ENCODE results near the gene MARCHF2. TPM values are rescaled to one million over a fixed set of nuclear protein-coding genes. Genes with fewer than 3 reads are reported as not detected.

The MARCHF2 gene
- total RNA-seq, 1 donor from 2014 or later = 42.5 TPM

DNA sequence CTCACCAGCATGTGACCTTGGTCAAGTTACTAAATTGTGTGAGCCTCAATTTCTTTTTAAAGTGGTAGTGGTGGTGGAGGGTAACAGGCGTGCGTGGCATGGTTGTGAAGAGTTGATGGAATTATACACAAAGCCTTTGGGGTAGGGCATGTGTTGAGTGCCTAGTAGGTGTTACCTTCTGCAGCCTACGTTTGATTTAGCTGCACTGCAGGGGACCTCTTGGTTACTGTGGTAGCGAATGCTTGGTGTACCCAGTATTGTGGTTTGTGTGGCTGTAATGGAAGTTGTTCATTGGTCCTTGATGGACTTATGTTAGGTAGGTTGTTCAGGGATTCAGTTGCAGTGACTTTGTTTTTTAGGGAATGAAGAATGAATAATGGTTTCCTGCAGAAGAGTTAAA lies 64.8 kb downstream of the MARCHF2 start:
- Mint-ChIP-seq H3K27me3 (ENCODE audit: low read depth) (no peaks in the 10 kb centered on the region), H3K4me3 (ENCODE audit: unreplicated experiment) (no peak overlapping the region), H3K36me3 (ENCODE audit: low read depth) (peaks cover 24% of the 10 kb centered on the region), H3K27ac (ENCODE audit: unreplicated experiment) (peak overlapping the region; percentile 38), H3K4me1 (ENCODE audit: low read depth) (peaks cover 19% of the 10 kb centered on the region), H3K9me3 (ENCODE audit: low read depth) (no peaks in the 10 kb centered on the region)
- TF ChIP-seq, protein P1, sequence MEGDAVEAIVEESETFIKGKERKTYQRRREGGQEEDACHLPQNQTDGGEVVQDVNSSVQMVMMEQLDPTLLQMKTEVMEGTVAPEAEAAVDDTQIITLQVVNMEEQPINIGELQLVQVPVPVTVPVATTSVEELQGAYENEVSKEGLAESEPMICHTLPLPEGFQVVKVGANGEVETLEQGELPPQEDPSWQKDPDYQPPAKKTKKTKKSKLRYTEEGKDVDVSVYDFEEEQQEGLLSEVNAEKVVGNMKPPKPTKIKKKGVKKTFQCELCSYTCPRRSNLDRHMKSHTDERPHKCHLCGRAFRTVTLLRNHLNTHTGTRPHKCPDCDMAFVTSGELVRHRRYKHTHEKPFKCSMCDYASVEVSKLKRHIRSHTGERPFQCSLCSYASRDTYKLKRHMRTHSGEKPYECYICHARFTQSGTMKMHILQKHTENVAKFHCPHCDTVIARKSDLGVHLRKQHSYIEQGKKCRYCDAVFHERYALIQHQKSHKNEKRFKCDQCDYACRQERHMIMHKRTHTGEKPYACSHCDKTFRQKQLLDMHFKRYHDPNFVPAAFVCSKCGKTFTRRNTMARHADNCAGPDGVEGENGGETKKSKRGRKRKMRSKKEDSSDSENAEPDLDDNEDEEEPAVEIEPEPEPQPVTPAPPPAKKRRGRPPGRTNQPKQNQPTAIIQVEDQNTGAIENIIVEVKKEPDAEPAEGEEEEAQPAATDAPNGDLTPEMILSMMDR (IDR thresholded peaks at IDR 0.05) = no peak
- DNase-seq (ENCODE audit: low spot score) = peak; percentile 5

DNA sequence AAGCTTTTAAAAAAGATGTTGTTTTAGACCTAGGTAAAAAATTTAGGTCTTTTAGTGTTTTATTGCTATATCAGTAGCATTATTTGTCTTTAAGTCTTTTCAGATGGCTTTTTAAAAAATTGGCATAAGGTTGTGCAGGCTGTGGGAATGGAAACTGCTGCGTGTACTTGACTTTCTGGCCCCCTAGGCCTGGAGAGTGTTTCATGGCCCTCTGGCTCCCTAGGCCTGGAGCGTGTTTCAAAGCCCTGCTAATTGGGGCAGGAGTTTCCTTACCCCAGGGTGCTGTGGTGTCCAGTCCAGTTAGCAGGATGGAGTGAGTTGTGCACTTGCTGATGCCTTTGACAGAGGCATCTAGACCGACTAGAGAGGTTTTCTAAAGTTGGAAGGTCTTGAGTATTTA lies 65.5 kb downstream of the MARCHF2 start:
- no peaks in the 10 kb centered on the region for H3K27me3 Mint-ChIP-seq (ENCODE audit: low read depth)
- TF ChIP-seq, protein P1 (IDR thresholded peaks at IDR 0.05) = no peak
- H3K27ac Mint-ChIP-seq (ENCODE audit: unreplicated experiment) = no peak overlapping the region
- H3K4me1 Mint-ChIP-seq (ENCODE audit: low read depth) = peaks cover 21% of the 10 kb centered on the region
- DNase-seq (ENCODE audit: low spot score) = peak; percentile 5
- H3K9me3 Mint-ChIP-seq (ENCODE audit: low read depth) = no peaks in the 10 kb centered on the region
- H3K4me3 Mint-ChIP-seq (ENCODE audit: unreplicated experiment) = no peak overlapping the region
- H3K36me3 Mint-ChIP-seq (ENCODE audit: low read depth) = peaks cover 28% of the 10 kb centered on the region

DNA sequence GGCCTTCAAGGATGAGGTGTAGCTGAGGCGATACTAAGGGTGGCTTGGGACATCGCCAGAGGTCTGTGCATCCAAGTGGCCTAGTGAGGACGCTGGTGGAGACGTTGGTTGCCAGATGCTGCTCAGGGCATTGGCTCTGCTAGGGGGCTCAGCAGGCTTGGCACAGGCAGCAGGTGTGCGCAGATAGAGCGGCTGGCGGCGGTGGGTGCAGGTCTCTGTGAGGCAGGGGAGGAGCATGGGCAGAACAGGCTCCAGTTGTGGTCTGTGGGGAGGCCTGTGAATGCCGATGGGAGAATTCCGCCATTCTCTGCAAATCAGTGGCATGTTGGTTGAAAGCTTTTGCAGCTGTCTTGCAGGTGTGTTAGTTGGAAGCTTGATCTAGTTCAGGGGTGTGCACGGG lies 68.1 kb downstream of the MARCHF2 start:
- Mint-ChIP-seq H3K27ac (ENCODE audit: unreplicated experiment) (peak overlapping the region; percentile 9), H3K4me3 (ENCODE audit: unreplicated experiment) (no peak overlapping the region), H3K4me1 (ENCODE audit: low read depth) (peaks cover 21% of the 10 kb centered on the region), H3K27me3 (ENCODE audit: low read depth) (no peaks in the 10 kb centered on the region), H3K9me3 (ENCODE audit: low read depth) (no peaks in the 10 kb centered on the region), H3K36me3 (ENCODE audit: low read depth) (peaks cover 18% of the 10 kb centered on the region)
- DNase-seq (ENCODE audit: low spot score) = peak; percentile 62
- TF ChIP-seq, protein P1 (IDR thresholded peaks at IDR 0.05) = no peak

DNA sequence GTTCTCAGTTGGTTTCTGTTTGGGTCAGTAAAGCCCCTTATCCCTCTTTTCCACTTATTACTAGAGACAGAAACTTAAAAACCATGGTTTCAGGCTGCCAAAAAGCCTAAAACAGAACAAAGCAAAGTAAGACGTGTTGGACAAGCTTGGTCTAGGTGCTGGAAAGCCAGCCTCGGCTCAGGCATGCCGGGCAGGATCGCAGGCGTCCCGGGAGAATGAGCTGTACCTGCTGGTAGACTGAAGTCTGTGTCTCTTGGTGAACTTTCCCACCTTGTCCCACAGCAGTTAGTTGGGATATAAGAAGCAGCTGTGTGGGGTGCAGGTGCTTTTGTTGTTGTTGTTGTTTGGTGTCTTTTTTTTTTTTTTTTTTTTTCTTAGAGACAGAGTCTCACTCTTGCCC lies 68.5 kb downstream of the MARCHF2 start:
- peak overlapping the region; percentile 49 for H3K27ac Mint-ChIP-seq (ENCODE audit: unreplicated experiment)
- no peak overlapping the region for H3K4me3 Mint-ChIP-seq (ENCODE audit: unreplicated experiment)
- H3K9me3 Mint-ChIP-seq (ENCODE audit: low read depth) = no peaks in the 10 kb centered on the region
- H3K27me3 Mint-ChIP-seq (ENCODE audit: low read depth) = no peaks in the 10 kb centered on the region
- TF ChIP-seq, protein P1 (IDR thresholded peaks at IDR 0.05) = no peak
- peaks cover 20% of the 10 kb centered on the region for H3K36me3 Mint-ChIP-seq (ENCODE audit: low read depth)
- DNase-seq (ENCODE audit: low spot score) = peak; percentile 33
- peaks cover 21% of the 10 kb centered on the region for H3K4me1 Mint-ChIP-seq (ENCODE audit: low read depth)

DNA sequence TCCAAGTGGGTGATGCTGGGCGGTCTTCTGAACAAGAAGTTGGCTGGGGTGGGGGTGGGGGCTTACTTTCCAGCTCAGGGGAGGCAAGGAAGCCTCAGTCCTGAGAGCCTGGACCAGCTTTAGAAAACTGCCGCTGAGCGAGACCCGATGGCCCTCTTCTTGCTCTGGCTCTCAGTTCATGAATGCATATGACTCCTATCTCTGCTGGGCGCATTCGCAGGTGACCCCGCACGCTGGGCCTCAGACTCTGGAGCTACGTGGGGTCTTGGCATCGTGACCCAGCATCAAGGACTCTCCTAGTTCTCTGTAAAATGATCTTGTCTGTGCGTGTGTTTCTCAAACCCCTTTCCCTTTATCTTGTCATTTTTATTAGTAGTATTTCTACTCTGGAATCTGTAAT lies 69.6 kb downstream of the MARCHF2 start:
- TF ChIP-seq, protein P1 (IDR thresholded peaks at IDR 0.05) = no peak
- DNase-seq (ENCODE audit: low spot score) = peak; percentile 59
- H3K27ac Mint-ChIP-seq (ENCODE audit: unreplicated experiment) = no peak overlapping the region
- H3K4me3 Mint-ChIP-seq (ENCODE audit: unreplicated experiment) = no peak overlapping the region
- H3K27me3 Mint-ChIP-seq (ENCODE audit: low read depth) = no peaks in the 10 kb centered on the region
- peaks cover 28% of the 10 kb centered on the region for H3K36me3 Mint-ChIP-seq (ENCODE audit: low read depth)
- no peaks in the 10 kb centered on the region for H3K9me3 Mint-ChIP-seq (ENCODE audit: low read depth)
- peaks cover 19% of the 10 kb centered on the region for H3K4me1 Mint-ChIP-seq (ENCODE audit: low read depth)

Measured in chondrocyte (in vitro differentiated cells).